Panc1 (cell line): ENCODE data around the gene TTC5. TPM values are rescaled to one million over a fixed set of nuclear protein-coding genes. Genes with fewer than 3 reads are reported as not detected.
A peak's percentile ranks its signal among the peaks of the same experiment; 100 is the strongest.

Source experiments
- ATAC-seq: fragments of 200-7000 bp; cut with Tn5 transposase; 2 replicates; pipeline ENCODE4 v1.9.1; 2020; ENCODE audit warnings: mild to moderate bottlenecking, moderate library complexity
- BruUV-seq: library from RNA; stranded (reverse); fragments of 400-500 nt; replicated peaks from 2 replicates; lab custom pipeline; 2021; lab: Mats Ljungman, UMichigan
- CTCF ChIA-PET: fragments of 300-600 bp; sonication (Branson Sonifier 250); formaldehyde crosslinking; loops from one replicate; lab custom pipeline; 2022; ENCODE audit warnings: antibody characterized with exemption; lab: Charles Lee
- POLR2A ChIA-PET: fragments of 300-600 bp; sonication (Branson Sonifier 250); formaldehyde crosslinking; loops from one replicate; lab custom pipeline; 2022; ENCODE audit warnings: antibody characterized with exemption; lab: Charles Lee
- DNase-seq: peaks from one replicate; pipeline ENCODE4 v3.0.0-alpha.2; 2010; ENCODE audit warnings: low read depth, low spot score
- H3K27ac ChIP-seq: 2 replicates; pipeline ENCODE4 v1.5.1; 2011; ENCODE audit warnings: mild to moderate bottlenecking, low read length, inconsistent platforms
- H3K27me3 ChIP-seq: fragments of 200-500 bp; sonication (Bioruptor generic); 2 replicates; pipeline ENCODE4 v1.6.0; 2014; ENCODE audit warnings: low read length, inconsistent platforms; ENCODE audit not compliant: control insufficient read depth, insufficient read depth
- H3K36me3 ChIP-seq: fragments of 200-500 bp; sonication (Bioruptor generic); 2 replicates; pipeline ENCODE4 v1.5.1; 2014; ENCODE audit warnings: inconsistent platforms, mild to moderate bottlenecking, low read length, moderate library complexity; ENCODE audit not compliant: control insufficient read depth, insufficient read depth
- H3K4me1 ChIP-seq: 2 replicates; pipeline ENCODE4 v1.5.1; 2011; ENCODE audit warnings: inconsistent platforms, mild to moderate bottlenecking, low read length, moderate library complexity; ENCODE audit not compliant: control insufficient read depth, insufficient read depth
- H3K4me3 ChIP-seq, 2 experiments: 2 replicates each; pipeline ENCODE4 v1.5.1; 2011 to 2012; ENCODE audit warnings: low read depth in 2 of 2, low read length in 2 of 2, mild to moderate bottlenecking in 2 of 2, inconsistent platforms in 1 of 2, moderate library complexity in 1 of 2
- H3K9me3 ChIP-seq: fragments of 200-500 bp; sonication (Bioruptor generic); 2 replicates; pipeline ENCODE4 v1.5.1; 2014; ENCODE audit warnings: low read depth, mild to moderate bottlenecking, inconsistent platforms, low read length, moderate library complexity; ENCODE audit not compliant: control insufficient read depth, insufficient read depth
- POLR2AphosphoS5 ChIP-seq: IDR thresholded peaks from 2 replicates; pipeline ENCODE4 v1.6.1; 2012; ENCODE audit warnings: mild to moderate bottlenecking, low read depth, low read length, moderate library complexity
- REST ChIP-seq, 2 experiments: IDR thresholded peaks; 2 replicates each; pipeline ENCODE4 v1.6.1; 2011 to 2012; ENCODE audit warnings: low read depth in 2 of 2, control low read depth in 1 of 2, low read length in 1 of 2, mild to moderate bottlenecking in 1 of 2, moderate library complexity in 1 of 2; ENCODE audit not compliant: insufficient read depth in 1 of 2
- SIN3A ChIP-seq: IDR thresholded peaks from 2 replicates; pipeline ENCODE4 v1.6.1; 2012; ENCODE audit warnings: low read depth, mild to moderate bottlenecking, low read length, moderate library complexity, borderline replicate concordance; ENCODE audit not compliant: insufficient read depth
- TCF7L2 ChIP-seq: IDR thresholded peaks from 2 replicates; pipeline ENCODE4 v1.6.1; 2011; ENCODE audit warnings: mild to moderate bottlenecking, low read depth, low read length, inconsistent platforms
- in situ Hi-C: cut with HindIII; loops from 2 replicates; pipeline ENCODE4 v1.10.0; 2016; ENCODE audit warnings: low sequenced_read_pairs, low pct_unique_long_range_greater_than_20kb
- intact Hi-C: fragments of 100-400 bp; cut with micrococcal nuclease; formaldehyde crosslinking; loops from one replicate; pipeline ENCODE4 v1.10.0; 2022; ENCODE audit not compliant: unreplicated experiment
- total RNA-seq: library from RNA; stranded (reverse); gene quantifications from one replicate; pipeline ENCODE4 v1.2.1, GENCODE V29; 2021; ENCODE audit not compliant: unreplicated experiment
- TF ChIP-seq, protein P1 (sequence below): fragments of 450-650 bp; IDR thresholded peaks from 2 replicates; pipeline ENCODE4 v1.5.1; 2017; ENCODE audit warnings: mild to moderate bottlenecking

TTC5 gene
- total RNA-seq, 1 experiment from 2014 or later = 10.0 TPM

DNA sequence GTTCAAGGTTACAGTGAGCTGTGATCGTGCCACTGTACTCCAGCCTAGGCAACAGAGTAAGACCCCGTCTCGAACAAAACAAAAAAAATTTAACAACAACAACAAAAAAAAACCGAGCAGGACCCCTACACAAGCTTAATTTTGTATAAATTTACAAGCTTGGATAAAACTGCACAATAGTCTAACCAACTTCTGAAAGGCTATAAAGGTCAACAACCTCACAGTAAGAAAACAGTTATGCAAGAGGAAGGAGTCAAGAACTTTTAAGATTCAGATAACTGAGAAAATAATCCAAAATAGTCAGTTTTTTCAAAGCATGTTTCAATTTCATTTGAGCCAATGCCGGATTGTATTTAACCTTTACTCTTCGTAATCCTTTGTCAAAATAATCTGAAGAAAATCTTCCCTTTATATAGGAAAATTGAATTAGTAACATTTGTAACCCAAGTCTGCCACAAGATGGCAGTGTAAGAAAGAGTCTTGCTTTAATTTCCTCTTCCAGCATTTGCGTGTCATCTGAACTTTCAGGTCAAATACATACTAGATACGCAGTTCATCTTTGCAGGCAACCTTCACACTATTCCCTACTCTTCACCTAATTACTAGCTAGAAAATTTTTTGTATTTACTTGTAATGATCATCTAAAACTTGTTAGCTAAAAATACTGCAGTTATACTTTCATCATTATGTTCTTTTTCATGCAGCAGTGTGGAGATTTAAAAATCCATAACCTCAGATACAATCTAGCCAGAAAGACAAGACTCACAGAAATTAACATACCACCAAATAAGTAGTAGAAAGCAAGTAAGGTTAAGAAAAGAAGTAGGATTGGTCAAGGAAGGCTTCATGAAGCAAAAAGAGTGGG lies 21.5 kb upstream of the TTC5 start:
- peaks cover 6% of the 10 kb centered on the region for H3K4me1 ChIP-seq
- intact Hi-C loops (loop anchor here (5.0 kb wide), 1 partner anchor 280 kb away; no protein-coding TSS in a partner anchor), in situ Hi-C loops (no loop called here)
- no TSS peak for BruUV-seq
- DNase-seq = peak; percentile 32
- H3K27me3 ChIP-seq = no peaks in the 10 kb centered on the region
- ATAC-seq = no peak
- H3K36me3 ChIP-seq = peaks cover 23% of the 10 kb centered on the region
- POLR2A ChIA-PET = interaction anchor here (0.8 kb wide), 1 partner anchor 16 kb away, joined by 9 read pairs; the partner anchor contains the start of gene PARP2
- TF ChIP-seq, protein P1, sequence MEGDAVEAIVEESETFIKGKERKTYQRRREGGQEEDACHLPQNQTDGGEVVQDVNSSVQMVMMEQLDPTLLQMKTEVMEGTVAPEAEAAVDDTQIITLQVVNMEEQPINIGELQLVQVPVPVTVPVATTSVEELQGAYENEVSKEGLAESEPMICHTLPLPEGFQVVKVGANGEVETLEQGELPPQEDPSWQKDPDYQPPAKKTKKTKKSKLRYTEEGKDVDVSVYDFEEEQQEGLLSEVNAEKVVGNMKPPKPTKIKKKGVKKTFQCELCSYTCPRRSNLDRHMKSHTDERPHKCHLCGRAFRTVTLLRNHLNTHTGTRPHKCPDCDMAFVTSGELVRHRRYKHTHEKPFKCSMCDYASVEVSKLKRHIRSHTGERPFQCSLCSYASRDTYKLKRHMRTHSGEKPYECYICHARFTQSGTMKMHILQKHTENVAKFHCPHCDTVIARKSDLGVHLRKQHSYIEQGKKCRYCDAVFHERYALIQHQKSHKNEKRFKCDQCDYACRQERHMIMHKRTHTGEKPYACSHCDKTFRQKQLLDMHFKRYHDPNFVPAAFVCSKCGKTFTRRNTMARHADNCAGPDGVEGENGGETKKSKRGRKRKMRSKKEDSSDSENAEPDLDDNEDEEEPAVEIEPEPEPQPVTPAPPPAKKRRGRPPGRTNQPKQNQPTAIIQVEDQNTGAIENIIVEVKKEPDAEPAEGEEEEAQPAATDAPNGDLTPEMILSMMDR = peak; percentile 65; the same call in 1 of the 2 replicates
- TF ChIP-seq SIN3A = no peak
- CTCF ChIA-PET = interaction anchor here (0.8 to 1.6 kb wide), 2 partner anchors 16 to 24 kb away, joined by 3 to 6 read pairs; partner anchors contain the start of gene PARP2
- no peak overlapping the region for H3K4me3 ChIP-seq
- no peak overlapping the region for H3K27ac ChIP-seq
- H3K9me3 ChIP-seq = no peaks in the 10 kb centered on the region

DNA sequence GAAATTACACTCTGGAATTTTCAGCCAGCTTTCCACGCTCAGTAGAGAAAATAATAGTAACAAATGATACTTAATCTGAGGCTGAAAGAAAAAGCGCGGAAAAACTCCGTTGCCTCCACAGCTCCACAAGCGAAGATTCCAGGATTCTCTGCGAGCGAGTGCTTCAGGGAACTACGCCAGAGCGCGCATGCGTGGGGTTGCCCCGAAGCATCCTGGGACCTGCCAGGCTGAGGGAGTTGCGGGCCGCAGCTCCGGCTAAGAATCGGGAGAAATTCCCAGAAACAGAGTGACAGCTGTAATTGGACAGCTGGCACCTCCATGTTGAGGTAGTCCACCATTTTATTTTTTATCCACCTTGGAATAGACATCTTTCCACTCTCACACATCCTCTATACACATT lies 12.0 kb upstream of the TTC5 start:
- H3K27ac ChIP-seq = no peak overlapping the region
- CTCF ChIA-PET = no interaction called here
- H3K4me3 ChIP-seq = no peak overlapping the region
- ATAC-seq = no peak
- no peak for TF ChIP-seq TCF7L2
- no peak for TF ChIP-seq SIN3A
- no peak for TF ChIP-seq REST (IDR thresholded peaks at IDR 0.05; ENCODE audit: insufficient read depth in 1 of 2, low read depth in 2 of 2, low read length in 1 of 2)
- no peak for TF ChIP-seq POLR2AphosphoS5
- TF ChIP-seq, protein P1 = no peak
- intact Hi-C loops (no loop called here), in situ Hi-C loops (no loop called here)
- no peaks in the 10 kb centered on the region for H3K4me1 ChIP-seq
- peaks cover 19% of the 10 kb centered on the region for H3K36me3 ChIP-seq
- H3K9me3 ChIP-seq = no peaks in the 10 kb centered on the region
- DNase-seq = no peak
- BruUV-seq = no TSS peak
- POLR2A ChIA-PET = no interaction called here
- no peaks in the 10 kb centered on the region for H3K27me3 ChIP-seq
